Superior temporal gyrus (tissue), 1 donor: ENCODE data around the gene SNRPN.
"Not testable (repeated sequence)": the region's sequence is repeated elsewhere in the genome, so short reads cannot be mapped to it uniquely, and the experiment has no call there.

Source experiments
- DNase-seq: peaks from one replicate; pipeline ENCODE4 v3.0.0-alpha.2; 2016; ENCODE audit errors: extremely low spot score

SNRPN gene

GRCh38 chr15:24971052-24971451 is 16.3 kb downstream of the SNRPN start:
- DNase-seq, result no peak

- no peak for DNase-seq
Observed at GRCh38 chr15:24971772-24972171, 17.0 kb downstream of the SNRPN start.

DNA sequence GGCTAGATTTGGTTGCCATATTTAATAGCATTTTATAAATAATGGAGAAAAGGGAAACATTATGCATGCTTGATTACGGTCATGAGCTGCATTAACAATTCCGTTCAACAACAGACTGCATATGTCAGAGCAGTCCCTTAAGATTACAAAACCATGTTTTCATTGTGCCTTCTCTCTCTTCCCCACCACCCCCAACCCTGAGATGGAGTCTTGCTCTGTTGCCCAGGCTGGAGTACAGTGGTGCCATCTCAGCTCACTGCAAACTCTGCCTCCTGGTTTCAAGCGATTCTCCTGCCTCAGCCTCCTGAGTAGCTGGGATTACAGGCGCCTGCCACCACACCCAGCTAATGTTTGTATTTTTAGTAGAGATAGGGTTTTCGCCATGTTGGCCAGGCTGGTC is 17.9 kb downstream of the SNRPN start:
- DNase-seq, result not testable (repeated sequence)

DNA sequence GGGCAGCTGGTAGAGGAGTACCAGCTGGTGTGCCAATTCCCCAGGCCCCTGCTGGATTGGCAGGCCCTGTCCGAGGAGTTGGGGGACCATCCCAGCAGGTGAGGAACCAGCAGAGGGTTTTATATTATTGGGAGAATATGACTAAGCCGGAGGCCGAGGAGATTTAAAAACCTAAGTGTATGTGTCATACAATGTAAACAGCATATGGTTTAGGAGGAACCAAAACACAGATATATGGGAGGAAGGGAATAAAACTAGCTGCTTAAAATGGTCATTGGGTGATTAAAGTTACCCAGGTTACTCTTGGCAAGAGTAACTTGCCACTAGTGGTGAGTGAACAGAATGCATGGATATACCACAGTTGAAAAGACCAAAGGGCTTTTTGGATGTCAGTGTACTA is 22.1 kb downstream of the SNRPN start:
- no peak for DNase-seq

GRCh38 chr15:24977686-24978085 is 22.9 kb downstream of the SNRPN start:
- DNase-seq, result no peak

- DNase-seq, result no peak
Observed at GRCh38 chr15:24985224-24985623, 30.4 kb downstream of the SNRPN start.

- no peak for DNase-seq
Observed at GRCh38 chr15:24986653-24987052, 31.9 kb downstream of the SNRPN start.

- DNase-seq, result no peak
Observed at GRCh38 chr15:25019434-25019833, 64.6 kb downstream of the SNRPN start.

DNA sequence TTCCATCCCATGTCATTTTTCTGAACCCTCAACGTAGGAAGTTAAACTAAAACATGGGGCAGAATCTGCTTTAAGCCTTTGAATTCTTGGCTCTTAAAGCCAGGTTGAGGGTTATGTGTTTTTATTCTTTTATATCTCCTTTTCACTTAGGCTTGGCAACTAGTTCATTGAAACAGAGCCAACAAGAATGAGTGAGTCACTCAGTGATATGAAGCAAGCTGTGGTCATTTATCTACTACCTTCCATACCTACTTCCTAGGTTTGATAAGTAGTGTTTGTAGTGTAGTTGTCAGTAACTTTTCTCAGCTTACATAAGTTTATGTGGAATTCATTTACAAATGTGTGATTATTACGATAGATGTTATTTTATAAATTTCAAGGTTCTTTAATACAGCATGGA is 67.4 kb downstream of the SNRPN start:
- DNase-seq, result no peak
